Endothelial cell of hepatic sinusoid (primary cell): ENCODE data around the gene ACBD4.

Experiments
- in situ Hi-C: cut with HindIII; loops from 2 replicates; pipeline ENCODE4 v1.10.0; 2017; ENCODE audit warnings: low sequenced_read_pairs

ACBD4 gene

DNA sequence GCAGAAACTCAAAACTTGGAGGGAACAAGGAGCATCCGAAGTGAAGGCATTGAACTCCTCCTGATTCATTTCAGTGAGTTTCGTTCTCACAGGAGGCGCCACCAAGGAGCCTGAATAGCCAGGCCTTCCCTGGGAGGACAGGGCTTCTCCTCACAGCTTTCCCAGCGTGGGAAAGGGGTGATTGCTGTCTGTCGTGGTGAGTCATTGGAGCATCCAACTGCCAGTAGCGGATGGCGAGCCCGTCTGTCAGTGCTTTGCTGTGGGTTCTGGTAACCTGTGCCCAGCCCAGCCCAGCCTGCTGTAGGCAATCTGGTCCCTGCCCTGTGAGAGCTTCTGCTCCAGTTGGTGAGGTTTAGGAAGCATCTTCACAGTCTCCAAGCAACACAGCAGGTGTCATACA, 31.5 kb upstream of the ACBD4 start:
- in situ Hi-C loops = no loop called here

DNA sequence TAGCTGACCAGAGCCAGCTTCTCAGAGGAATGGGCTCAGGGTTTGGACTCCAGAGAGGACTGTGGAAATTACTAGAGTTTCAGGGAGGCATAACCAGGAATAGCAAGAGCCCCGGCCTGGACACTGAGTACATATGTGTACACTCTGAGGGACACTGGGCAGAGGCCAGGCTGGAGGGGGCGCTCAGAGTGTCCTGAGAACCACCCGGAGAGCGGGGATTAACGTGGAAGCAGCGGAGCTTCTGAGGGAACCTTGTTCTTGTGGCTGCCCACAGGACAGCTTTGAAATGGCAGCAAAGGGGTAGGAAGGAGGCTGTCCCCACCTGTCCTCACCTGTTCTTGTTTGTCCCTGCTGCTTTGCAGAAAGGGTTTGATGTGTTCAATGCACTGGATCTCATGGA, 31.0 kb upstream of the ACBD4 start:
- in situ Hi-C loops = no loop called here

DNA sequence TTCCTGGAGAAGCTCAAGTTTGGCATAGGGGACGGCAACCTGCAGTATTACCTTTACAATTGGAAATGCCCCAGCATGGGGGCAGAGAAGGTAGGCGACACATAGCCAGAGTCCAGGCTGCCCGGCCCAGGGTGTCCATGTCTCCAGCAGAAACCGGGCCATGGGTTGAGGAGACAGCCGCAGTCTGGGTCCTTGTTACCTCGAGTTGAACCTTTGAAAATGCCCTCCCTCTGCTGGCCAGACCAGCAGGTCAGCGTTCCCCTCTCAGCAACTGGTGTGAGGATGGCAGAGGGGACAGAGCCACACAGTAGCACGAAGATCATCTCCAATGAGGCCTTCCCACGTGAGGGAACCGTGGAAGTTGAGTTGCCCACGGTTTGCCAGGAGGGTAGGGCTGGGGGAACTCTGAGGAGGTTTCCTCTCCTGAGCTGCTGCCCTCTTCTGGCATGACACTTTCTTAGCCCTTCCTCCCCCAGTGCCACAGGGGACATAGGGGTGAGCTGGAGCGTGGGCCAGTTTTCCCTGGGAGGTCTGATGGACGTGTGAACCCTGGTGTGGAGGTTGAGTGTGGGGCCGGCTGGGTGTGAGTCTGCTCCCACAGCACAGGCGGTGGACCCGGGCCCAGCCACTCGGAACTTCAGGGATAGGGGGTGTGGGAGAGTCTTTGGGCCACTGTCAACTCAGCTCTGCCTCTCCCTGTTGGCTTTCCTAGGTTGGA, 30.4 kb upstream of the ACBD4 start:
- in situ Hi-C loops = no loop called here

DNA sequence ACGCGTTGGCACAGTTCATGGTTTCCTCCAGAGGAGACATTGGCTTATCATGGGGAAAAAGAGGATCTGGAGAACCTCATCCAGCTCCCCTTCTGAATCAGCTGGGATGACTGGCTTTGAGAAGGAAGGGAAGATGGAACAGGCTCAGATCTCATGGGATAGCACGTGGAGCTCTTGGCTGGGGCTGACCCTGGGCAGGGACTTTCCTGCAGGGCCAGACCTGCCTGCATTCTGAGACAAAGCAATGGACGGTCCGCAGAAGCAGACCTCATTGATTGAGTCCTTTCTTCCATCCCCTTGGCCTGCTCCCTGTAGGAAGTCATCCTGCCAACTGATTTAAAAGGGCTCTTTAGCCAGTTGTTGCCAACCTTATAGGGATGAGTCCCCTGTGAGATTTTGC, 29.4 kb upstream of the ACBD4 start:
- in situ Hi-C loops = no loop called here

DNA sequence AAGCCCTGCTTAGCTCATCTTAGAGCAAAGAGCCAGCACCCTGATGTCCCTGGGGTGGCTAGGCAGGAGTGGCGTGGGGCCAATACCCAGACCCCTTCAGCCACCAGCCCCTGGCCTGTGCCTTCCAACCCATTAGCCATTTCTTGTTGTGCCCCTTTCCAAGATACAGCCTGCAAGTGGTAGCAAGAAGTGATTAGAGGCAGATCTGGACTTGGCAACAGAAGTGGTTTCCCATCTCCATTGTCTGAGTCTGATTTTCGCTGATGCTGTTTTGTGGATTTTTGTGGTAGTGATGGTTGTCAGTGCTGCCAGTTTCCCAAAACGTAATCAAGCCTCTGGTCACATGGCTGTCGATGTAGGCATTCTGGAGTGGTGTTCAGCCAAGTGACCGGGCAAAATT, 28.9 kb upstream of the ACBD4 start:
- in situ Hi-C loops = no loop called here

DNA sequence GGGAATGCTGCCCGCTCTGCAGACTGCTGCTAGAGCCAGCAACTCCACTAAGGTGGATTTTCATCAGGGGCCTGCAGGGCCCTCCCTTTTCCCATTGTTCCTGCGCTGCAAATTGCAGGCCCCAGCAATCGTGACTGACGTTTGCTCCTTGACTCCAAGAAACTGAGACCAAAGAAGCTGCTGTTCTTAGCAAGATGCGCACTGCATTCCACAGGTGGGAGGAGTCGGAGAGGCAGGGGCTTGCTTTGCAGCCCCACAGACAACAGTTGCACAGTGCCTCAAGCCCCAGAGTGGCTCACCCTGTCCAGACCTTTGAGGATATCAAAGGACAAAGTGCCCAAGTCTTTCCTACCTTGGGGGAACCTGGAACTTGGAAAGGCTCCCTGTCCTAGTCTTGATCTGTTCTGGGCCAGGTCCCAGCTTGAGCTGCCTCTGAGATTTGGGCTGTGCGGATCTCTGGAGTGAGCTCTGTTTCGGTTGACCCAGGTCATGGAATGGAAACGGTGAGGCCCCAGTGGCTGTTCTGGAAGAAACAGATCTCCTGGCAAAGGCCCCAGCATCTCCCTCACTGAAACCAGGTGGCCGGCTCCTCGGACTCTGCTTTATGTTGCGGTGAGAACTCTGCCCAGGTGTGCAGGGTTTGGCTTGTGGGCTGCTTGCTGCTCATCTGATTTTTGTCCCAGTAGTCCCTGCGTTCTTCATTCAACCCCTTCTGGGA, 28.0 kb upstream of the ACBD4 start:
- in situ Hi-C loops = no loop called here

DNA sequence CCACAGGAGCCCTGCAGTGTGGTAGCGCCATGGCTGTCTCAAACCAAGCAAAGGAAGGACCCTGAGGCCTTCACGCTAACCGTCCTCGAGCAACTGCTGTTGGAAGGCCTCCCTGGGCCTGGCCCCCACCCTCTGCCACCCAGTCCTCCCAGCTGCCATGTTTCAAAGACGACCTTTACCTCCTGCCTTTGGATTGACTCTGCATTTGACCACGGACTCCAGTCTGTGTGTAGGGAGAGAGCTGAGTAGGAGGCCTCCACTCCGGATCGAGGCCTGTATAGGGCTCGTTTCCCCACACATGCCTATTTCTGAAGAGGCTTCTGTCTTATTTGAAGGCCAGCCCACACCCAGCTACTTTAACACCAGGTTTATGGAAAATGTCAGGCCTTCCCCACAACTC, 27.4 kb upstream of the ACBD4 start:
- in situ Hi-C loops = no loop called here

DNA sequence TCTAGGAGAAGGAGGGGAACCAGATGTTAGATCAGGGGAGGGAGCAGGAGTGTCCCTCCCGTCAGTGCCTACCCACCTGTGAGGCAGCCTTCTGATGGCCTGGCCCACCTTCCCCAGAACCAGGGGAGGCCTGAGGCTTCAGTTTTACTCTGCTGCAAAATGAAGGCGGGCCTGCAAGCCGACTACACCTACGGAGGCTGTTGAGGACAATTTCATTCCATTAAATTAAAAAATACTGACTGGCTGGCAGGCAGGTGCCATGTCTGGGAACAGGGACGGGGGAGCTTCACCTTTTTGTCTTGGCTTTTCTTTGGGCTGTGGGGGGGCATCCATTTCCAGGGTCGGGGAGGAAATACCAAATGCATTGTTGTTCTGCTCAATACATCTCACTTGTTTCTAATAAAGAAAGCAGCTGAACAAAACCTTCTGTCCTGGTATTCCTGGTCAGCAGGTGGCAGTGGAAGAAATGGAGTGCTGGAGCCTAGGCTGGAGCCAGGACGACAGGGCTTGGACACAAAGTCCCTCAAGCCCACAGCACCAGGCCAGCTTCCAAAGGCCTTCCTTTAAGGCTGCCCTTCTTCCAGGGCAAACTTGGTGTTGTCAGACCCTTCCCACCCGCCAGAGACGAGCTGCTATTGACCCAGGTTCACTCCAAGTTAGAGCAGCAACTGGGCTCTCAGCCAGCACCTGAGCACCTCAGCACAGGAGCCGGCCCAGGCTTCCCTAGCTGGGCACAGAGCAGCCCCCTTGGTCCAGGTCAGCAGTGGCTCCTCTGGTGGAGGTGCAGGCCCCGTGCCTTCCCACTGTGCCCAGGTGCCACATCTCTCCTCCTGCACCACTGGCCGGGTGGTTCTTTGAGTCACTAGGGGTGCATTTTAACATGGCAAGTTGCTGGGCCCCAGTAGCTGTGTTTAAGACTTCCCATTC, 26.6 kb upstream of the ACBD4 start:
- in situ Hi-C loops = no loop called here

DNA sequence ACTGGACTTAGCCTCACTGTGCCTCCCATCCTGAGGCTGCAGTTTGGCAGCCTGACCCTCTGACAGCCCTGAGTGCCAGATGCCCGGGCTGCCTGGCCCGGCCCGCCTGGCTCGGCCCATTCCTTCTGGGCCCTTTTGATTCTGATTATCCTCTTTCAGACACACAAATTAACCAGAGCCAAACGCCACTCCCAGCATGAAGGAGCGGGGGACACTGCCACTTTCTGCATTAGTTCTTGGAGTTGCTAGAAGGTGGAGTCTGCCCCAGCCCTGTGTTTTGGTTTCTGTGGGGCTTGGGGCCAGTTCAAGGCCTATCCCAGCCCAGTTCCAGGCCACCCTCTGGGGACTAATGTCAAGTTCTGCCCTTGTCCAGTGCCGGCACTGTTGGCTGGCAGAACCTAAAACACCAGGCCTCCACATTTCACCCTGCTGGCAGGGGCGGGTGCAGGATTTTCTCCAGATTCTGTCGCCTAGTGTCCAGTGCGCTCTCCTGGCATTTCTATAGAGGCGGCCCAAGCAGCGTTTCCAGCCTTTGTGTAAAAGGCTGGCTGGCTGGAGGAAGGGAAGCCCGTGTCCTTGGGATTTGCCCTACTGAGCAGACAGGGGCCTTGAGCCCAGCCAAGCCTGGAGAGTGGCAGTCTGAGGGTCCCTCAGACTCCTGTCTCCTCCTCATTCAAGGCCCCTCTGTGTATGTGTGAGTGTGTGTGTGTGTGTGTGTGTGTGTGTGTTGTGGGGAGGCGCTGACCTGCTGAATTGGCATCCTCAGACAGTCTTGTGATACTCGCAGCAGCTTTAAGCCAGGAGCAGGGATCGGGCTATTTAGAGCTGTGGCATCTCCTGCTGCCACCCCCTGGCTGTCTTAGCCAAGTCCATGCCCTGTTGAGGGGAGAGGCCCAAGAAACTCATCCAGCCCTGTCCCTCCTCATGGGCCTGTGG, 24.5 kb upstream of the ACBD4 start:
- in situ Hi-C loops = no loop called here

DNA sequence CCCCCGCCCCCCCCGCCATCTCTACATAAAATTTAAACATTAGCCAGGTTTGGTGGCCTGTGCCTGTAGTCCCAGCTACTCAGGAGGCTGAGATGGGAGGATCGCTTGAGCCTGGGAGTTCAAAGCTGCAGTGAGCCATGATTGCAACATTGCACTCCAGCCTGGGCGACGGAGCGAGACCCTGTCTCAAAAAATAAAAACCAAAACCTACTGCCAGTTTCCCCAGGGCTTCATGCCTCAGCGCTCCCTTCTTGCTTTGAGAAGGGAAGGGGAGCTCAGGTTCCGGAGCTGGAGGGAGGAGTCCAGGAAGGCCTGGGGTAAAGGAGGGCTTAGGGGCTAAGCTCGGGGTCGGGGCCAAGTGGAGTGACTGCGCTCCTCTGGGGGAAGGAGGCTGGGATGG, 23.6 kb upstream of the ACBD4 start:
- in situ Hi-C loops = no loop called here

DNA sequence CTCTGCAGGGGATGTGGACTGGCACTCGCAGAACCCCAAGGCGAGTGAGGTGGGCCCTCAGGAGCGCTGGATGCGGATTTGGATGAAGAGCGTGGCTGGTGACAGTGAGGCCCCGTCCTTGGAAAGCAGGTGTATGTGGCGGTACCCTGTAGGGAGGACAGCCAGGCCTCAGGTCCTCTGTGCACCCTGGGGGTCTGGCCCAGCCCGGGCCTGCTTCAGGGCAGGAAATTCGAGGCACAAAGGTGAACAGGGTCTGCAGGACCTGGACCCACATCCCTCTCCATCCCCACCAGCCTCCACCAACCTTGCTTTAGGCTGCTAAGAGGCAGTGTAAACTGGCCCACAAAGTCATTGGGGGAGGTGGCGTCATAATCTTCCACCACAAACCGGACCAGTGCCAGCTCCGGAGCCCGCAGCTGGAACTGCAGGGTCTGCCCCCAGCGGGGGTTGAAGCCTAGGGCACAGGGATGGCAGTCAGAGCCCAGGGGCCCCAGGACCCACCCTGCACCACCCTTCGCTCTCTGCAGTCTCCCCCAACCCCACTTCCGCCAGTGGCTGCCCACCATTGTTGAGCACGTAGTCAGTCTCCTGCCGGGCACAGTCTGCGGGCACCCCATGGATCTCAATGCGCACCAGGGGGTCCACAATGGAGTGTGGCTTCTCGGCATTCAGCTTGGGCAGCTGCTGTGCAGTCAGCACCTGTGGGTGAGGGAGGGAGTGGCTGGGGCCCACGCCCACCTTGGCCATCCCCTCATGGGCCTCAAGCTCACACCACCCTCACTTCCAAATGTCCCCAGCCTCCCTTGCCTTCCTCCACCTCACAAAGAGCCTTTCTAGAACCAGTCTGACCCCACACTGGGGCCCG, 22.7 kb upstream of the ACBD4 start:
- in situ Hi-C loops = no loop called here

DNA sequence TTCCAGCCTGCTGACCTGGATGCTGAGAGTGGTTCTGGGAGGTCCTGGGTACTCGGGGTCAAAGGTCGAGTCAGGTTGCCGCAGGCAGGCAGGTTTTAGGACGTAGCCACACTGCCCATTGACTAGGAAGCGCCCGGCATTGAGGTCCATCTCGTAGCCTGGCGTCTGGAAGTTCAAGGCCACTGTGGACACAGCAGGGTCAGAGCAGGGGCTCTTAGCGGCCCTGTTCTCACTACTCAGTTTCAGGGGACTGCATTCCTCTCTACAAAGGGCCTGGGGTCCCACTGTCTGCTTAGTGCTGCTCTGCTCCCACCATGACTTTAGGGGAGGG, 22.1 kb upstream of the ACBD4 start:
- in situ Hi-C loops = no loop called here

DNA sequence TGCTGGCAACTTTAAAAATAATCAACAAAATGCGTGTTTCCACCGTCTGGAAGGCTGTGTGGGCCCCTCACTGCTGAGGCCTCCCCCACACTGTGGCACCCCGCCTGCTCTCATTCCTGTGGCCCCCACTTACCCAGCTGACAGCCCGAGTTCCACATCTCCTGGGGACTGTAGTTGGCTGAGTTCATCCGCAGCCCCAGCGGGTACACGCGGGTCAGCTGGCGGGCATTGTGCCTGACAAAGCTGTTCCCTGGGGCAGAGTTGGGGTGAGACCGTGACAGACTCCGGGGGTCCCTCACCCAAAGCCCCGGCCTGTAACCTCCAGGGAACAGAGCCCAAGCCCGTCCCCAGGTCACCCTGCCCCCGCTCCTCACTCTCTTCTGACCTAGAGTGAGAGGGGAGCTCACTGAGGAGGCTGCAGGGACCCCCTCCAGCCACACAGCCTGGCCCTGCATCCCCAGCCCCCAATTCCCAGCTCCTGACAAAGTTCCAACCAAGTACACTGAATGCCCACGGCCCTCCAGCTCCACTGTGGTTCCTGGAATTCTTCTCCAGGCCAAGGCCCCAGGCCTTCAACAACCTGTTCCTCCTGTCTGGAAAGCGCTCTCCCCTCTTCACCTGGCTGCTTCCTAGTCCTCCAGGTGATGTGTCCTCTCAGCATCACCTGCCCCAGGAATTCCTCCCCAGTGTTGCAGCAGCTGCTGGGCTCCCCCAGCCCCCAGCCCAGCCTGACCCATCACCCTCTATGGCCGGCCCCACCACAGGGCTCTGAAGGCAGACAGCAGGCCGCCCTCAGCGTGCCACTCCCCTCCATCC, 21.2 kb upstream of the ACBD4 start:
- in situ Hi-C loops = no loop called here

DNA sequence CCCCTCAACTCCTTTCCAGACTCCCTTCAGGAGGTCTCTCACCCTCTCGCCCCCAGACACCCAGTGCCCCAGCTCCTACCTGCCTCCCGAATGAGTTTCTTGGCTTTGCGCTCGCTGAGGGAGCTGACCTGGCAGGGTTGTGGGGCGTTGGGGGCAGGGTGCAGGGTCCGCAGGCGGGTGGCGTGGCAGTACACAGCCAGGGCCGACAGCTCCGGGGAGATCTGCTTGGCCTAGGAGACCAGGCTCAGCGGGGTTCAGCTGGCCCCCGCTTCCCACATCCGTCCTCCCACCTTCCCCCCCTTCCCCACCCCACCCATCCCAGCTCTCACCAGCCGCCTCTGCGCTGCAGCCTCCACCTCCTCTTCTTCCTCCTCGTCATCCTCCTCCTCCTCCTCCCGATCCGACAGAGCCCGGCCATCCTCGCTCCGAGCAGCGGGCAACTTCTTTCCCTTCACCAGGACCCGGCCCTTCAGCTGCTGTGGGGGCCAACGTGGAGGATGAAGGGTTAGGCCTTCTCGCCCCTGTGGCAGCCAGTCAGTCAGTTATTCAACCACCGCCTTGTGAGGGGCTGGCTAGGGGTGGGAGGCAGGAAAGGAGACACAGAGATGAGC, 20.4 kb upstream of the ACBD4 start:
- in situ Hi-C loops = no loop called here

DNA sequence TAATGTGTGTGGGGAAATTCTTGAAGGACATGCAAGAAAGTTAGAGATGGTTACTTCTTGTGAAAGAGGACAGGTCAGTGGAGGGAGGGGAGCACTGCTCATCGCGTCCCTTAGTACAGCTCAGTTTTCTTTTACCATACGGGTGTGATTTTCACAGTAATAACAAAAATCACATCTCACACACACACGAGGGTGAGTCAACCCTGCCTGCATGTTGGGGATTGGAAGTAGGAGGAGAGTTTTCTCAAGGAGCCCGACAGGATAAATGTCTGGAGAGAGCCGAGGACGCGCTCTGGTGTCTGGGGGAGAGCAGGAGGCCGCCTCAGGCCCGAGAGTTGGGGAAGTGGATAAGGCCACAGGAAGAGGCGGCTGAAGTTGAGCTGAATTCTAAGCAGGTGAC, 19.6 kb upstream of the ACBD4 start:
- in situ Hi-C loops = no loop called here

DNA sequence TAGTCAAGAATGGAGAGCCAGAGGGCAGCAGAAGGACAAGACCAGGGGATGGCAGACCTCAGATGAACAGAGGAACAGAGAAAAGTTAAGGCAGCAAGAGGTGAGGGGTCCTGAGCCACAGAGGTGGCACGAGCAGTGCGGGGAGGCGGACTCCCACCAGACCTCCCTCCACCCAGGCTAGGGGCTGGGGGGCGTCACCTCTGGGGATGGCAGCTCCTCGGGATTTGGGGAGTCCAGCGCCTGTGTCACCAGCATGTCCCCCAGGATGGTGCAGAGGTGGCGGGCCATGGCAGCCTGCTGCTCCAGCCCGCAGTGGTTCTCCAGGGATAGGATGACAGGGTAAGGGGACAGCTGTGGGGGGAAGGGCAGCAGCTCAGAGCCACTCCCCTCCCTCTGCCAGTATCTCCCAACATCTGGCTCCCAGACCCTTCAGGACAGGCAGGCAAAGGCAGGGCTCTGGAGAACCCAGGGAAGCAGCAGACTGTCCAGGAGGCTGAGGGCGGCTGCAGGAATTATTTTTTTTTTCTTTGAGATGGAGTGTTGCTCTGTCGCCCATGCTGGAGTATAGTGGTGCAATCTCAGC, 19.0 kb upstream of the ACBD4 start:
- in situ Hi-C loops = no loop called here

DNA sequence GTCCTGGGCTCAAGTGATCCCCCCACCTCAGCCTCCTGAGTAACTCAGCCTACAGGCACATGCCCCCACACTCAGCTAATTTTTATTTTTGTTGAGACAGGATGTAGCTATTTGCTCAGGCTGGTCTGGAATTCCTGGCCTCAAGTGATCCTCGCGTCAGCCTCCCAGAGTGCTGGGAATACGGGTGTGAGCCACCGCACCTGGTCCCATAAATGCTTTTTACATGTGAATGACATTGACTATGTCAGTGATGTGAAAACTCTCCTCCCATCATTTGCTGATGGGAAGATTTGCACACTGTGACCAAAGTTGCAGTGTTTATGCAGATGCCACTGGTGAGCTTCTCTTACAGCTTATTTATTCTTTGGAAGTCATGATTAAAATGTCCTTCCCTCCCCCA, 18.2 kb upstream of the ACBD4 start:
- in situ Hi-C loops = no loop called here
